Central memory CD4-positive, alpha-beta T cell (primary cell): Measurements from ENCODE around the gene MMADHC.

ENCODE experiments used
- DNase-seq: peaks from one replicate; pipeline ENCODE4 v3.0.0; 2022

Gene MMADHC

GRCh38 chr2:149544692-149545091 is 42.9 kb downstream of the MMADHC start:
- peak; percentile 3 for DNase-seq

GRCh38 chr2:149543845-149544244 is 43.7 kb downstream of the MMADHC start:
- DNase-seq: no peak

- DNase-seq: no peak
Observed at GRCh38 chr2:149540138-149540537, 47.4 kb downstream of the MMADHC start.

DNA sequence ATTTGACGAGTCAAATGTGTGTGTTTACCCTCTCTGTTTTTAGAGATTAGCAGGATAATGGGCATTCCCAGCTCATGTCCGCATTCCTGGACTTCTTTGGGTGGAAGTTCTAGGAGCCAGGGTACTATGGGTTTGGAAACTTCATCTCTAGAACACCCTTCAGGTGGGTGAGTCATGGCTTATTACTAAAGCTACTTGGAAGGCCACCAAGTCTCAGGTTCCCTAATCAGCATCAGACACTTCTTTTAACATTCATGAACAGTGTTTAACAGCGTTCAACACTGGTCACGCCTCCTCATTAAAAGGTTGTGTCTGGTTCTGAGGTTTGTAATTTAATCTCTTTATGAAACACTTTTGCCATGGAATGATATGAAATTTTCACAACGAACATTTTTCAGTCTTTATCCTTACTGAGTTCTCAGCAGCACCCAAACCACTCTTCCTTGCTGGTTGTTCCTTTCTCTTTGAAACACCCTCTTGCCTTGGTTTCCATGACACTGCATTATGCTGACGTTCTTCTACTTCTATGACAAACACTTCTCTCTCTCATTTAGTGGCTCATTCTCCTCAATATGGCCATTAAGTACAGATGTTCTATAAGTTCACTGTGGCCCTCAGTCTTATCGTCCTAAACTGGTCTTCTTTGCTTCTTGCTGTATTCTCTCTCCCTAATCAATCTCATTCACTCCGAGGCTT is 49.3 kb downstream of the MMADHC start:
- no peak for DNase-seq

GRCh38 chr2:149537092-149537726 is 50.4 kb downstream of the MMADHC start:
- peak; percentile 12 for DNase-seq

GRCh38 chr2:149536649-149537048 is 50.9 kb downstream of the MMADHC start:
- no peak for DNase-seq

DNA sequence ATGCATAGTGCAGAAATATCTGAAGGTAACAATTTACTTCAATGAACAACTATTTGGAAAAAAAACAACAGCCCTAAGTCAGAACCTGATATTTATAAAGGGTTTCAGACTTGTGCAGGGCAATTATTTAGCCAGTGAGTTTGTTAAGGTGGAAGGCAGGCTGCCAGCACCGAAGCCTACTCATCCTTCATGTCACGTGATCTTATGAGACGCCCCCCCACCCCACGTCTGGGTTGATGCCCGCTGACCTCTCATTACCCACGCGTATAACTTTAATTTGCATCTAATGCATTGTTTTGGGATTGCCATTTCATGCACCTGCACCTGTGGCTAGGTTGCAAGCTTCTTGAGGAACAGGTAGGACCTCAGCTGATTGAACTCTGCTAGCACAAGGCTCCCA is 52.9 kb downstream of the MMADHC start:
- no peak for DNase-seq

DNA sequence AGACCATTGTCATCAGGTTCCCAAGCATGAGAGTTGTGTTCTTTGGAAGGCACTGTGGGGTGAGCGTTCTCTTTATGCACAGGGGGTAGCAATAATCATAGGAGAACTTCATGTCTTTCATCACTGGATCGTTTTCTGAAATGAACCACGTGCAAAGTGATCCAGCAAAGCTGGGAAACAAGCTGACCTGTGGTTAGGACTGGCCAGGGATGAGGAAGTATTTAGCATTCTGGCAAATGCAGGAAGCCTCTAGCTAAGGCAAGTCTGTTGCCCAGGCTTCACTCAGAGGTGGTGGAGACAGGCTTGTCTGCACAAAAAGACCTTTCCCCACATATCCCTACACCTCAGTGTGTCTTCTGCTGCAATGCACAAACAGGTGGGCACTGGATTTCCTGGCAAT is 58.6 kb downstream of the MMADHC start:
- DNase-seq: no peak

GRCh38 chr2:149527998-149528755 is 59.4 kb downstream of the MMADHC start:
- DNase-seq: no peak

GRCh38 chr2:149526689-149527088 is 60.9 kb downstream of the MMADHC start:
- DNase-seq: no peak

- no peak for DNase-seq
Observed at GRCh38 chr2:149525323-149525722, 62.3 kb downstream of the MMADHC start.
